ENCODE data around the gene SLIT1.

DNA sequence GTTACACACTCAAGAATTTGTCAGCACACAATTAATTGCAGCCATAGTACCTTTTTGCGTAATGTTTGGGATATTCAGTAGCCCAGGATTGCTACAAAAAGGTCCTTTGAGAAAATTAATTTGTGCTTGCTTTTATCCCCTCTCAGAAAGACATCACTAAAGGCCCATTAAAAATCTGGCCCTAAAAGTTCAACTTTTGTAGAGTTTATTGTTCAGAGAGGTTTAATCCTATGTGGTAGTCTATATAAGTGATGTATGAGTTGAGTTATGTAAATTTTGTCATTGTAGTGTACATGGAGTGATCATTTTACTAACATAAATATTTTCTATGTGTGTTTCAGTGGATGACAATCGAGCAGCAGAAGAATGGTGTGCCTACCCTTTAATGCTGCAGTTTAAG is 227.7 kb downstream of the SLIT1 start:
- TF ChIP-seq, protein P1, sequence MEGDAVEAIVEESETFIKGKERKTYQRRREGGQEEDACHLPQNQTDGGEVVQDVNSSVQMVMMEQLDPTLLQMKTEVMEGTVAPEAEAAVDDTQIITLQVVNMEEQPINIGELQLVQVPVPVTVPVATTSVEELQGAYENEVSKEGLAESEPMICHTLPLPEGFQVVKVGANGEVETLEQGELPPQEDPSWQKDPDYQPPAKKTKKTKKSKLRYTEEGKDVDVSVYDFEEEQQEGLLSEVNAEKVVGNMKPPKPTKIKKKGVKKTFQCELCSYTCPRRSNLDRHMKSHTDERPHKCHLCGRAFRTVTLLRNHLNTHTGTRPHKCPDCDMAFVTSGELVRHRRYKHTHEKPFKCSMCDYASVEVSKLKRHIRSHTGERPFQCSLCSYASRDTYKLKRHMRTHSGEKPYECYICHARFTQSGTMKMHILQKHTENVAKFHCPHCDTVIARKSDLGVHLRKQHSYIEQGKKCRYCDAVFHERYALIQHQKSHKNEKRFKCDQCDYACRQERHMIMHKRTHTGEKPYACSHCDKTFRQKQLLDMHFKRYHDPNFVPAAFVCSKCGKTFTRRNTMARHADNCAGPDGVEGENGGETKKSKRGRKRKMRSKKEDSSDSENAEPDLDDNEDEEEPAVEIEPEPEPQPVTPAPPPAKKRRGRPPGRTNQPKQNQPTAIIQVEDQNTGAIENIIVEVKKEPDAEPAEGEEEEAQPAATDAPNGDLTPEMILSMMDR (IDR thresholded peaks at IDR 0.05; ENCODE audit: insufficient read depth, low read length, poor library complexity, severe bottlenecking): no peak
- no peak for TF ChIP-seq EZH2phosphoT487 (conservative IDR thresholded peaks at IDR 0.05; ENCODE audit: low read length)

Data from SU-DHL-6 (cell line).